ENCODE results near the gene CYGB.
A peak's percentile ranks its signal among the peaks of the same experiment; 100 is the strongest.

Gene CYGB

GRCh38 chr17:76537578-76538280, at the start of gene CYGB:
Gene CYGB (minus strand): TSS chr17:76537709. CDS start chr17:76537542, 167 bp downstream.
- TF ChIP-seq CTCF (IDR thresholded peaks at IDR 0.05; ENCODE audit: control insufficient read depth, extremely low read depth, insufficient read depth) = no peak
- DNase-seq (ENCODE audit: low read depth) = no peak
- no peak within 1 kb of the TSS for H3K4me3 ChIP-seq (ENCODE audit: low read depth, low read length)

GRCh38 chr17:76586741-76587487, 49.4 kb upstream of the CYGB start:
- H3K4me3 ChIP-seq (ENCODE audit: low read depth, low read length) = no peak overlapping the region
- DNase-seq (ENCODE audit: low read depth) = no peak
- no peak for TF ChIP-seq CTCF (IDR thresholded peaks at IDR 0.05; ENCODE audit: control insufficient read depth, extremely low read depth, insufficient read depth)

GRCh38 chr17:76585649-76586593, 48.4 kb upstream of the CYGB start, which contains the start of gene ST6GALNAC2:
Gene ST6GALNAC2 (minus strand): TSS chr17:76585860. CDS start chr17:76585808, 52 bp downstream.
- H3K4me3 ChIP-seq (ENCODE audit: low read depth, low read length) = peak within 1 kb of the TSS; percentile 35
- TF ChIP-seq CTCF (IDR thresholded peaks at IDR 0.05; ENCODE audit: control insufficient read depth, extremely low read depth, insufficient read depth) = peak; percentile 55
- no peak for DNase-seq (ENCODE audit: low read depth)

- peak overlapping the region; percentile 35 for H3K4me3 ChIP-seq (ENCODE audit: low read depth, low read length)
- no peak for DNase-seq (ENCODE audit: low read depth)
- TF ChIP-seq CTCF (IDR thresholded peaks at IDR 0.05; ENCODE audit: control insufficient read depth, extremely low read depth, insufficient read depth) = no peak
Observed at GRCh38 chr17:76585033-76585648, 47.6 kb upstream of the CYGB start.

GRCh38 chr17:76584427-76585032, 47.0 kb upstream of the CYGB start:
- H3K4me3 ChIP-seq (ENCODE audit: low read depth, low read length) = no peak overlapping the region
- DNase-seq (ENCODE audit: low read depth) = no peak
- TF ChIP-seq CTCF (IDR thresholded peaks at IDR 0.05; ENCODE audit: control insufficient read depth, extremely low read depth, insufficient read depth) = no peak

GRCh38 chr17:76582660-76583059, 45.2 kb upstream of the CYGB start:
- DNase-seq (ENCODE audit: low read depth) = no peak
- H3K4me3 ChIP-seq (ENCODE audit: low read depth, low read length) = no peak overlapping the region
- TF ChIP-seq CTCF (IDR thresholded peaks at IDR 0.05; ENCODE audit: control insufficient read depth, extremely low read depth, insufficient read depth) = no peak
